Measurements from ENCODE around the gene CD8B. TPM values are rescaled to one million over a fixed set of nuclear protein-coding genes. Genes with fewer than 3 reads are reported as not detected.

The CD8B gene
- total and polyA plus RNA-seq, 2 donors = 111 to 666 TPM

DNA sequence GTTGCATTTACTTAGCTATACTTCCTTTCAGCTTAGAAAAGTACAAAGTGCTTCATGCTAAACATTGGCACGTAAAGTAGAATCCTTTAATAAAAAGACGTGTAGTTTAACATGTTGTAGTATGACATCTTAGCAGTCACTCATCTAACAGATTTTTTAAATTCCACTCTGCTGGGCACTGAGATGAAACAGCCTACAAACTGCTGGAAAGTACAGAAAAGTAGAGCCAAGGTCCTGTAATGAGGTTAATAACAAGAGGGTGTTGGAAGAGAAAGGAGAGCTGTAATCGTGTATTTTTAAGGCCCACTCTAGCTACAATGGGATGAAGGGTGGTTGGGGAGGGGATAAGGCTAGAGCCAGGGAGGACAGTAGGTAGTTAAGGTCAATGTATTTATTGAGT lies 81.7 kb downstream of the CD8B start:
- no peak overlapping the region for H3K4me3 ChIP-seq (ENCODE audit: low read length in 2 of 2)
- 94% methylated on average over 3 of the region's 3 CpGs for WGBS
- no peaks in the 10 kb centered on the region for H3K9me3 ChIP-seq (ENCODE audit: control insufficient read depth in 2 of 2, insufficient read depth in 1 of 2, low read length in 1 of 2)
- no peak overlapping the region for H3K27ac ChIP-seq (ENCODE audit: low read depth in 1 of 2, low read length in 1 of 2)
- H3K36me3 ChIP-seq (ENCODE audit: control insufficient read depth in 2 of 2, insufficient read depth in 2 of 2, low read length in 1 of 2) = peaks cover 8 to 31% of the 10 kb centered on the region in 2 donors
- H3K27me3 ChIP-seq (ENCODE audit: control insufficient read depth in 2 of 2, insufficient read depth in 1 of 2, low read length in 1 of 2) = no peaks in the 10 kb centered on the region
- peaks cover 31 to 52% of the 10 kb centered on the region in 2 donors for H3K4me1 ChIP-seq (ENCODE audit: control insufficient read depth in 2 of 2, insufficient read depth in 2 of 2, low read length in 2 of 2)
- DNase-seq (ENCODE audit: low read depth in 6 of 9, low spot score in 9 of 9) = no peak

- Histone ChIP-seq H3K27ac (ENCODE audit: low read depth in 1 of 2, low read length in 1 of 2) (no peak overlapping the region), H3K27me3 (ENCODE audit: control insufficient read depth in 2 of 2, insufficient read depth in 1 of 2, low read length in 1 of 2) (no peaks in the 10 kb centered on the region), H3K9me3 (ENCODE audit: control insufficient read depth in 2 of 2, insufficient read depth in 1 of 2, low read length in 1 of 2) (no peaks in the 10 kb centered on the region), H3K4me3 (ENCODE audit: low read length in 2 of 2) (no peak overlapping the region), H3K4me1 (ENCODE audit: control insufficient read depth in 2 of 2, insufficient read depth in 2 of 2, low read length in 2 of 2) (peaks cover 30 to 51% of the 10 kb centered on the region in 2 donors), H3K36me3 (ENCODE audit: control insufficient read depth in 2 of 2, insufficient read depth in 2 of 2, low read length in 1 of 2) (peaks cover 4 to 30% of the 10 kb centered on the region in 2 donors)
- no peak for DNase-seq (ENCODE audit: low read depth in 6 of 9, low spot score in 9 of 9)
- WGBS = 90% methylated on average over 2 of the region's 2 CpGs
Measured at GRCh38 chr2:86778957-86779356, 82.7 kb downstream of the CD8B start.

GRCh38 chr2:86776532-86776931 lies 85.2 kb downstream of the CD8B start:
- Histone ChIP-seq H3K4me3 (ENCODE audit: low read length in 2 of 2) (no peak overlapping the region), H3K27me3 (ENCODE audit: control insufficient read depth in 2 of 2, insufficient read depth in 1 of 2, low read length in 1 of 2) (no peaks in the 10 kb centered on the region), H3K4me1 (ENCODE audit: control insufficient read depth in 2 of 2, insufficient read depth in 2 of 2, low read length in 2 of 2) (peaks cover 30 to 57% of the 10 kb centered on the region in 2 donors), H3K36me3 (ENCODE audit: control insufficient read depth in 2 of 2, insufficient read depth in 2 of 2, low read length in 1 of 2) (peaks cover 0 to 52% of the 10 kb centered on the region in 2 donors), H3K27ac (ENCODE audit: low read depth in 1 of 2, low read length in 1 of 2) (peak overlapping the region in 1 of 2 donors; percentile 64), H3K9me3 (ENCODE audit: control insufficient read depth in 2 of 2, insufficient read depth in 1 of 2, low read length in 1 of 2) (no peaks in the 10 kb centered on the region)
- no peak for DNase-seq (ENCODE audit: low read depth in 6 of 9, low spot score in 9 of 9)
- 98% methylated on average over 7 of the region's 7 CpGs for WGBS

DNA sequence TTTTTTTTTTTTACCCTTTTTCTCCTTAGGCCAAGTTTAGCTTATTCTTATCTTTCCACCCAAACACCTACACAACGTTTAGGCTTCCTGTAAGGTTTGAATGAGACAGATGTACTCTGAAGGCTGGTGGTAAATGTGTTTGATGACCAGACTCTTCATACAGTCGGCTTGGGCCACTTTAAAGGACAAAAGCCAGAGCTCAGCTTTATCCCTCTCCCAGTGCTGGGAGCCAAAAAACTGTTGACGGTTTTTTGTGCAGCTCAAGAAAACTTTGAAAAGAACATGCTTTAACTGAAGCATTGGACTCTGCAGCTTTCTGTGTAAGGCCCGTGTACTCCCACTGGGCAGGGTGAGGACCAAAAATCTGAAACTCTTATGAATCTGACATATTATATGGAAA lies 86.3 kb downstream of the CD8B start:
- H3K9me3 ChIP-seq (ENCODE audit: control insufficient read depth in 2 of 2, insufficient read depth in 1 of 2, low read length in 1 of 2) = no peaks in the 10 kb centered on the region
- peaks cover 36 to 63% of the 10 kb centered on the region in 2 donors for H3K4me1 ChIP-seq (ENCODE audit: control insufficient read depth in 2 of 2, insufficient read depth in 2 of 2, low read length in 2 of 2)
- H3K4me3 ChIP-seq (ENCODE audit: low read length in 2 of 2) = no peak overlapping the region
- H3K36me3 ChIP-seq (ENCODE audit: control insufficient read depth in 2 of 2, insufficient read depth in 2 of 2, low read length in 1 of 2) = peaks cover 0 to 63% of the 10 kb centered on the region in 2 donors
- WGBS = 36% methylated on average over 4 of the region's 4 CpGs
- DNase-seq (ENCODE audit: low read depth in 6 of 9, low spot score in 9 of 9) = no peak
- peak overlapping the region; percentile 61 to 84 for H3K27ac ChIP-seq (ENCODE audit: low read depth in 1 of 2, low read length in 1 of 2)
- H3K27me3 ChIP-seq (ENCODE audit: control insufficient read depth in 2 of 2, insufficient read depth in 1 of 2, low read length in 1 of 2) = no peaks in the 10 kb centered on the region

GRCh38 chr2:86774862-86775261 lies 86.8 kb downstream of the CD8B start:
- Histone ChIP-seq H3K27ac (ENCODE audit: low read depth in 1 of 2, low read length in 1 of 2) (peak overlapping the region; percentile 74 to 84), H3K36me3 (ENCODE audit: control insufficient read depth in 2 of 2, insufficient read depth in 2 of 2, low read length in 1 of 2) (peaks cover 0 to 68% of the 10 kb centered on the region in 2 donors), H3K4me3 (ENCODE audit: low read length in 2 of 2) (no peak overlapping the region), H3K4me1 (ENCODE audit: control insufficient read depth in 2 of 2, insufficient read depth in 2 of 2, low read length in 2 of 2) (peaks cover 39 to 68% of the 10 kb centered on the region in 2 donors), H3K27me3 (ENCODE audit: control insufficient read depth in 2 of 2, insufficient read depth in 1 of 2, low read length in 1 of 2) (no peaks in the 10 kb centered on the region), H3K9me3 (ENCODE audit: control insufficient read depth in 2 of 2, insufficient read depth in 1 of 2, low read length in 1 of 2) (no peaks in the 10 kb centered on the region)
- 76% methylated on average over 5 of the region's 5 CpGs for WGBS
- DNase-seq (ENCODE audit: low read depth in 6 of 9, low spot score in 9 of 9) = no peak

GRCh38 chr2:86772611-86773010 lies 89.1 kb downstream of the CD8B start:
- DNase-seq (ENCODE audit: low read depth in 6 of 9, low spot score in 9 of 9) = no peak

GRCh38 chr2:86770816-86771301 lies 90.8 kb downstream of the CD8B start:
- Histone ChIP-seq H3K27ac (ENCODE audit: low read depth in 1 of 2, low read length in 1 of 2) (peak overlapping the region; percentile 80 to 87), H3K4me3 (ENCODE audit: low read length in 2 of 2) (peak overlapping the region in 1 of 2 donors; percentile 13), H3K4me1 (ENCODE audit: control insufficient read depth in 2 of 2, insufficient read depth in 2 of 2, low read length in 2 of 2) (peaks cover 39 to 63% of the 10 kb centered on the region in 2 donors), H3K9me3 (ENCODE audit: control insufficient read depth in 2 of 2, insufficient read depth in 1 of 2, low read length in 1 of 2) (no peaks in the 10 kb centered on the region), H3K27me3 (ENCODE audit: control insufficient read depth in 2 of 2, insufficient read depth in 1 of 2, low read length in 1 of 2) (no peaks in the 10 kb centered on the region), H3K36me3 (ENCODE audit: control insufficient read depth in 2 of 2, insufficient read depth in 2 of 2, low read length in 1 of 2) (peaks cover 19 to 89% of the 10 kb centered on the region in 2 donors)
- 24% methylated on average over 6 of the region's 6 CpGs for WGBS
- DNase-seq (ENCODE audit: low read depth in 6 of 9, low spot score in 9 of 9) = peak in 4 of 9 donors; percentile 71 to 90 (median 79)

More at GRCh38 chr2:86772611-86773010, 89.1 kb downstream of the CD8B start:
- 60% methylated on average over 5 of the region's 5 CpGs for WGBS
- Histone ChIP-seq H3K9me3 (ENCODE audit: control insufficient read depth in 2 of 2, insufficient read depth in 1 of 2, low read length in 1 of 2) (no peaks in the 10 kb centered on the region), H3K4me3 (ENCODE audit: low read length in 2 of 2) (no peak overlapping the region), H3K4me1 (ENCODE audit: control insufficient read depth in 2 of 2, insufficient read depth in 2 of 2, low read length in 2 of 2) (peaks cover 46 to 68% of the 10 kb centered on the region in 2 donors), H3K27me3 (ENCODE audit: control insufficient read depth in 2 of 2, insufficient read depth in 1 of 2, low read length in 1 of 2) (no peaks in the 10 kb centered on the region), H3K36me3 (ENCODE audit: control insufficient read depth in 2 of 2, insufficient read depth in 2 of 2, low read length in 1 of 2) (peaks cover 9 to 86% of the 10 kb centered on the region in 2 donors), H3K27ac (ENCODE audit: low read depth in 1 of 2, low read length in 1 of 2) (peak overlapping the region; percentile 68 to 84)

DNA sequence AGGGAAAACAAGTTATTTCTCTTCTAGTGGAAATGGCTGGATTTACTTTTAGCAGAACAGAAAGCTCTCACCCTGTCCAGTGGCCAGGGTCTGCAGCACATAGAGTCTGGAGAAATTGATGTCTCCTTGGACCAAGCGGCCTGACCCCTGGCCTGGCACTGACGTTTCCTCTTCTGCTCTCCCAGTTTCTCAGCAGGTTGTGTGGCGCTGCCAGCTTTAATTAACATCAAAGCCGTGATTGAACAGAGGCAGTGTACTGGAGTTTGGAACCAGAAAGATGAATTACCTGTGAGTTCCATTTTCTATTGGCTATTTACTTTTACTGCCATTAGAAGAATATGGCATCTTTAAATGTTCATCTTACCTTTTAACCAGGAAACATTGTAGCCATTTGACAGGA lies 91.8 kb downstream of the CD8B start:
- Histone ChIP-seq H3K4me3 (ENCODE audit: low read length in 2 of 2) (no peak overlapping the region), H3K9me3 (ENCODE audit: control insufficient read depth in 2 of 2, insufficient read depth in 1 of 2, low read length in 1 of 2) (no peaks in the 10 kb centered on the region), H3K4me1 (ENCODE audit: control insufficient read depth in 2 of 2, insufficient read depth in 2 of 2, low read length in 2 of 2) (peaks cover 38 to 64% of the 10 kb centered on the region in 2 donors), H3K36me3 (ENCODE audit: control insufficient read depth in 2 of 2, insufficient read depth in 2 of 2, low read length in 1 of 2) (peaks cover 21 to 88% of the 10 kb centered on the region in 2 donors), H3K27me3 (ENCODE audit: control insufficient read depth in 2 of 2, insufficient read depth in 1 of 2, low read length in 1 of 2) (no peaks in the 10 kb centered on the region), H3K27ac (ENCODE audit: low read depth in 1 of 2, low read length in 1 of 2) (peak overlapping the region; percentile 64 to 87)
- DNase-seq (ENCODE audit: low read depth in 6 of 9, low spot score in 9 of 9) = no peak
- 84% methylated on average over 4 of the region's 4 CpGs for WGBS

- Histone ChIP-seq H3K4me1 (ENCODE audit: control insufficient read depth in 2 of 2, insufficient read depth in 2 of 2, low read length in 2 of 2) (peaks cover 36 to 61% of the 10 kb centered on the region in 2 donors), H3K9me3 (ENCODE audit: control insufficient read depth in 2 of 2, insufficient read depth in 1 of 2, low read length in 1 of 2) (no peaks in the 10 kb centered on the region), H3K4me3 (ENCODE audit: low read length in 2 of 2) (no peak overlapping the region), H3K27me3 (ENCODE audit: control insufficient read depth in 2 of 2, insufficient read depth in 1 of 2, low read length in 1 of 2) (no peaks in the 10 kb centered on the region), H3K27ac (ENCODE audit: low read depth in 1 of 2, low read length in 1 of 2) (peak overlapping the region in 1 of 2 donors; percentile 52), H3K36me3 (ENCODE audit: control insufficient read depth in 2 of 2, insufficient read depth in 2 of 2, low read length in 1 of 2) (peaks cover 21 to 76% of the 10 kb centered on the region in 2 donors)
- no peak for DNase-seq (ENCODE audit: low read depth in 6 of 9, low spot score in 9 of 9)
- 95% methylated on average over 5 of the region's 5 CpGs for WGBS
Measured at GRCh38 chr2:86768189-86768949, 93.3 kb downstream of the CD8B start.
